NCI-H748 (cell line): ENCODE data around the gene IGFN1.

Experiments
- DNase-seq: peaks from one replicate; lab custom pipeline; 2025; ENCODE audit not compliant: unreplicated experiment; lab: John Stamatoyannopoulos, UW

Gene IGFN1

DNA sequence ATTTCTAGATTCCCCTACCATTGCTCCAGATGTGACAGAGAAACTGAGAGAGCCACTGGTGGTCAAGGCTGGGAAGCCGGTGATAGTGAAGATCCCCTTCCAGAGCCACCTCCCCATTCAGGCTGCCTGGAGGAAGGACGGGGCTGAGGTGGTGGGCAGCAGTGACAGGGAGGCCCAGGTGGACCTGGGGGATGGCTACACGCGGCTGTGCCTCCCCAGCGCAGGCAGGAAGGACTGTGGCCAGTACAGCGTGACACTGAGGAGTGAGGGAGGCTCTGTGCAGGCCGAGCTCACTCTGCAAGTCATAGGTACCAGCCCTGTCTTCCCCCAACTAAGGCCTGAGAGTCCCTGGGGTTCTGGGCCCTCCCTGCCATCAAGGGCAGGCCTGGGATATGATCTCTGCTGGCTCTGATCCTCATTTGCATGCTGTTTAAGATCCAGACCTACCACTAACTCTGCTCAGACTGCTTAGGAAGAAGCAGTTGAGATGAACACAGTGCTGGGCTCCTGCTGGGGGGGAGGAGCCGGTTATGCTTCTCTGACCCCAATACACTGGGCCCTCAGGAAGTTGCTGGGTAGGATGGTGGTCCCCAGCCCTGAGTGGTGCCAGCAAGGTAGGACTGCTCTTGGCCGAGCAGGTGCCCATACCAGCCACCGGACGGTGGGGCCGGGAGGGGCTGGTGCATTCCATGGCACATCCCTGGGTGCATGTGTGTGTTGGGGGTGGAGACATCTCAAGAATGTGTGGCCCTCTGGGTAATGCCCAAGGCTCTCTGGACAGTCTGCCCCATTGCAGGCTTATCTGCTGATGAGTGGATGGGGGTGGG, 25.1 kb downstream of the IGFN1 start:
- no peak for DNase-seq

GRCh38 chr1:201216395-201217085, 25.9 kb downstream of the IGFN1 start:
- no peak for DNase-seq

DNA sequence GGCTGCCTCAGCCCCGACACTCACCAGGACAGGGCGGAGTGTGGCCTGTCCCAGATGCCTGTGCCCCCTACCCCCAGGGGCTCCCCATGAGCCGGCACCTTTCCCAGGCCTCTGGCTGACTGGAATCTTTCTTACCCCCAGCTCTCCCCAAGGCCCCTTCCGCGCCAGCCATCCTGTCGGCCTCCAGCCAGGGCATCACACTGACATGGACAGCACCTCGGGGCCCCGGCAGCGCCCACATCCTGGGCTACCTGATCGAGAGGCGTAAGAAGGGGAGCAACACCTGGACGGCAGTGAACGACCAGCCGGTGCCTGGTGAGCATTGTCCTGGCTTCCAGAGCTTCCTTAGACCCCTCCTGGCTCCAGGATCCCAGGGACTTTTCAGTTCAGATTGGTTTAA, 26.5 kb downstream of the IGFN1 start:
- DNase-seq, result no peak

DNA sequence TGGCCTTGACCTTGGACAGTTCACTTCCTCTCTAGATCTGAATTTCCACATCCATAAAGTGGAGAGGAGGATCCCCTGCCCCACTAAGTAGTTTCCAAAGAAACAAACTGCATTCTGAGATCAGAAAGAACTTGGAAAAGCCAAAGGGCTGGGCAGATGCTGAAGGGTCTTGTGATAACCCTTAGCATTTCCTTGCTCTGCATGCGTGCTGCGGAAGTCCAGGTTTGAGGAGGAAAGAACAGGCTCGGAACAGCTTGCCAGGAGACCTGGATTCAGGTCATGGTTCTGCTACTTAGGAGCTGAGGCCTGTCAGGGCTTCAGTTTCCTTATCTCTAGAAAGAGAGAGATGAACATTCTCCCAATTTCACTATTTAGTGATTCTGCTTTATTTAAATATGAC, 27.2 kb downstream of the IGFN1 start:
- no peak for DNase-seq

- DNase-seq, result no peak
These were observed 27.8 kb downstream of the IGFN1 start for GRCh38 chr1:201218409-201218808.

DNA sequence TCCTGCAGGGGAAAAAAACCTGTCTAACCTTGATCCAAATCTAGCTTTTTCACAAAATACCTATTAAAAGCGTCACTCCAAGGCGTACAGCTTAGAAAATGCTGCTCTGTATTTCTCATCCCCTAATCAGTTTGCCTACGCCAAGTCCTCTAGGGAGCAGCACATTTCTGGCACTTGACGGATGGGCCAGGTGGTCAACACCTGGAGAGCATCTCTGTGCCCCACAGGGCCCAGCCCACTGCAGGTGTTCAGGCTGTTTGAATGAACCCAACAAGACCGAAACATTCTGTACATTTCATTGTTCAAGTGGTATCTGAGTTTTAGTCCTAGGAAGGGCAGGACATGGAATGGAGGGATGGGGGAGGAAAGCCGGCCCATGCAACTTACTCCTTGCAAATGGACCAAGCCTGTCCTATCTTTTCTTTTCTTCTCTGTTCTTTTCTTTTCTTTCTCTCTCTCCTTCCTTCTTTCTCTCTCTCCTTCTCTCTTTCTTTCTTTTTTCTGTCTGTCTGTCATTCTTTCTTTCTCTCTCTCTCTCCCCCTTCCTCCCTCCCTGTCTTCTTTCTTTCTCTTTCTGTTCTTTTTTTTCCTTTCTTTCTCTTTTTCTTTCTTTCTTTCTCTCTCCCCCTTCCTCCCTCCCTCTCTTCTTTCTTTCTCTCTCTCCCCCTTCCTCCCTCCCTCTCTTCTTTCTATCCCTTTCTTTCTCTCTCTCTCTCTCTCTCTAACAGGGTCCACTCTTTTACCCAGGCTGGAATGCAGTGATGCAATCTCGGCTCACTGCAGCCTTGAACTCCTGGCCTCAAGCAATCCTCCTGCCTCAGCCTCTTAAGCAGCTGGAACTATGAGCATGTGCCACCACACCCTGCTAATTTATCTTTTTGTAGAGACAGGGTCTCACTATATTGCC, 29.1 kb downstream of the IGFN1 start:
- peak; percentile 5 for DNase-seq

DNA sequence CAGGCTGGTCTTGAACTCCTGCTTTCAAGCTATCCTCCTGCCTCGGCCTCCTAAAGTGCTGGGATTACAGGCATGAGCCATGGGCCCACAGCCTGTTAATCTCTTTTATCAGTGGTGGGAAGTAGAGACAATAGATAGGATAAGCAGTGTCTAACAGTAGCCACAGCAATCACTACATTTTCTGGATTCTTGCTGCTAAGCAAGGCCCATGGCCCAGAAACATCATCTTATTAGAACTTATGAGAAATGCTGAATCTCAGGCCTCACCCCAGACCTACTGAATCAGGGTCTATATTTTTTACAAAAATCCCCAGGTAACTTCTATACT, 29.7 kb downstream of the IGFN1 start:
- DNase-seq, result no peak

DNA sequence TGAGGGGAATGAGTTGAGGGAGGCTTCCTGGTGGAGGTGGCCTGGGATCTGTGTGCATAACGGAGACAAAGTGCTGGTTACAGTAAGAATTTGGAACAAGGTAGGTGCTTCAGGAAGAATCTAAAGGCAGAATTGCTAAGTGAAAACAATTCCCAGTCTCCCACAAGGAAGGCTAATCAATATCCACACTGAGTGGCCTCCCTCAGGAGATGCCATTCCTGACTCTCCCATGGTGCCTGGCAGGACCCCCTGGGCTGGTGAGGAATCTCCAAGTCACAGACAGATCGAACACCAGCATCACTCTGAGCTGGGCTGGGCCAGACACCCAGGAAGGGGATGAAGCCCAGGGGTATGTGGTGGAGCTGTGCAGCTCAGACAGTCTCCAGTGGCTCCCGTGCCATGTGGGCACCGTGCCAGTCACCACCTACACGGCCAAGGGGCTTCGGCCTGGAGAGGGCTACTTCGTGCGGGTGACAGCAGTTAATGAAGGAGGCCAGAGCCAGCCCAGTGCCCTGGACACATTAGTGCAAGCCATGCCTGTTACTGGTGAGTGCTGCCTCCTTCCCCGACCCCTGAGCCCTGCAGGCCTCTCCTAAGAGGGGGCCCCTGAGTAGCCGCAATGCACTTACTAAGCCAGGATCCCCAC, 30.7 kb downstream of the IGFN1 start:
- no peak for DNase-seq

DNA sequence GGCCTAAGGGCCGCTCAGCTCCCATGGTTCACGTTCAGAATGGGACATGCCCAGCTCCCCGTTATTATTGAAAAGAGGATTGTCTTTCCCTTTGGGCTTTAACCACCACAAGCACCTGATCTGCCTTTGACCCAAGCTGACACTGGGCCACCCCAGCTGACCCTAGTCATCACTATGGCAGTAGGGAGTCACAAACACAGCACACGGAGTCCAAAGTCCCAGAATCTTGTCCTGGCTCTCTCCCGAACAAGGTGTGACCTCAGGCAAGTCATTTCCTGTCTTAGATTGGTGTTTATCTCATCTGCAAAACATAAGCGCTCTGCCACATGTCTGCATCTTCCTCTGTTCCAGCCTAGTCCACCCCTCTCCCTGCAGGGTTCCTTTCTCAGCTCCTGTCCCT, 31.5 kb downstream of the IGFN1 start:
- DNase-seq, result no peak

DNA sequence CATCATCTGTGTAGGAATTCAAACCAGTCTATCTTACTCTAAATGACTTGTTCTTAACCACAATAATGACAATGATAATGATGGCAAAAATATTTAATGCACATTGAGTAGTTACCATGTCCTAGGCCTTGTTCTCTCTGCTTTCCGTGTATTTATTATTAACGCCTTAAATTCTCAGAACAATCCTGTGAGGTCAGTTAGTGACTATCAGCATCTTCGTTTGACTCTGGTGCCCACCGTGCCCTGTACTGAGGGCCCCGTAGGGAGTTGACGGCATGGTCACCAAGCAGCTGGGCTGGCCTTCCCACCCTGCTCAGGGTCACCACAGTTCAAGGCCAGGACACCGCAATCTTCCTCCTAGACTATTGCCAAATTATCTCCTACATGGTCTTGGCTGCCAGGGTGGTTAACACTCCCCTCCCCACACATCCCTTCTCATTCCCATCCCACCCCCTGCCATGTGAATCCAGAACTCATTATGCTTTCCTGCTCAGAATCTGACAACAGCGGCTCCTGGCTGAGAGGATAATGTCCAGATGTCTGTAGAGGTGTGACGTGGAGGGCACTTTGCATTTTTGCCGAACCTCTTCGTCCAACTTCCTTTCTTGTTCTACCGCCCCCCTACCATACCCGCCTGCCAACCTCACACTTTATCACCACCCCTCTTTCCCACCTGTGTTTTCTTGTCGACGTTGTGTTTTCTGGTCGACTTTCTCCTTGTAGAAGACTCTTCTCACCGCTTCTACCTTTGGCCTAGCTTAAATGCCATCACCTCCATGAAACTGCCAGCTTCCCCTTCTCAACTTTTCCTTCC, 33.4 kb downstream of the IGFN1 start:
- no peak for DNase-seq

- DNase-seq, result no peak
These were observed 34.2 kb downstream of the IGFN1 start for GRCh38 chr1:201224666-201225370.

DNA sequence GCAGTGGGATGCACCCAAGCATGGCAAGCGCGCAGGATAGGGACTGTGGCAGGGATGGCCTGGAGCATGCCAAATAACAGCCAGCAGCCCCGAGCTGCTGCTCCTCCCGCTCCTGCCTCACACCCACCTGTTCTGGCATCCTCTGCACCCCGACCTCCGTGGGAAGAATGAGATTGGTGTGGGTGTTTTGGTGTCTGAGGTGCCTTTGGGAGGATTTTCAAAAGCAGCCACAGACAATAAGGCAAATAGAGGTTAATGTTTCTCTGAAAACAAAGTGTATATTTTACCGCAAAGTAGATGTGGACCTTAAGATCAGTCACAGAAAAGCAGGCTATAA, 35.5 kb downstream of the IGFN1 start:
- DNase-seq, result no peak

- no peak for DNase-seq
These were observed 36.4 kb downstream of the IGFN1 start for GRCh38 chr1:201226859-201227488.

DNA sequence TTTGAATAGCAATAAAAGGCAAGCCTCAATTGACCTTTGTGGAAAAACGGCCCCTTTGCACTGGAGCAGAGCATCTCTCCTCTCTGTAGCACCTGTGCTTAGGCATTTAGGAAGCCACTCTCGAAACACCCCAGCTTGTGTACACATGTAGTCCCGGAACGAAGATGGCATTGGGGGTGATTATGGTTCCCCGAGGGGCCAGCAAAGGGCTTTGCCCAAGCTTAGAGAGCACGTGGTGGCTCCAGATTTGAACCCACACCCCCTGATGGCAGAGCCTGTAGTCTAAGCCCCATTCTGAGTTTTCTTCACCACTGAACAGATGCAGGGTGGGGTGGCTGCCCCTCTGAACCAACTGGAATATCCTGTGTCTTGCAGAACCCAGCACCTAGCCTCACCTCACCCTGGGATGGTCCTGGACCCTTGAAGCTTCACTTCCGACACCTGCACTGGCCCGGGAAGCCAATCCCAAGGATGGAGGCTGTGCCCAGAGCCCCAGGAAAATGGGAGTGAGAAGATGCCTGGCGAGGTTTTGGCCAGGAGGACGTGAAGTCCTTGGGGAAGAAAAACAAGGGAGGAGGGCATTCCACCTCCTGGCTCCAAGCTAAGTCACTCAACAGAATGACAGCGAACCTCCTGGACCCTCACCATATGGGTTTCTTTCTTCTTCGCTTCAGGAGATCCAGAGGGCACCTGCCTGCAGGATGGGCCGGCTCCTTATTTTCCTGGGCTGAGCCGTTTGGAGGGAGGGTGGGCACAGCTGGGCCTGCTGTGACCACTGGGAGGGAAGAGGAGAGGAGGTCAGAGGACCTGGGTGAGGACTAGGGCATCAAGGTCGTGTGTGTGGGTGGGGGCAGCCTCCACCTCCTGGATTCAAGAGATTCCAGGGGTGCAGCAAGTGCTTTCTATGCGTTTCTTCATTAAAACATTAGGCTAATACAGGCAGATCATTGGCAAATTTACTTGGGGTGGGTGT, 37.7 kb downstream of the IGFN1 start:
- DNase-seq, result no peak

DNA sequence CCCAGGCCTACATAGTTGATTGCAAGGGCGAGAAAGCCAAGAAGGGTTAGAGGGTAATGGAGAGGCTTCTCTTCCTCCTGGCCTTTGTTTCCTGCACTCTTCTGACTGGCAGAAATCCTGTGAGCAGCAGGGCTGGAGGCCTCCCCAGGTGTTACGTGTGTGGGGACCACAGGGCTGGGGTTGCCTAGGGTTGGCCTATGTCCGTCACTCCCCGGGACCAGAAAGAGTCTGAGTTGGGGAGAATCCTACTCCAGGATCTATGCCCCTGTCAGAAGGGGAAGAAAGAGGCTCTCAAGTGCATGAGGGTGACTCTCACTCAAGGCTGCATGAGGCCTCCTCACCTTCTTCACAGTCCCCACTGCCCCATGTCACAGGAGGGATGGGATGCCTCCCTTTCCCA, 38.5 kb downstream of the IGFN1 start:
- no peak for DNase-seq

DNA sequence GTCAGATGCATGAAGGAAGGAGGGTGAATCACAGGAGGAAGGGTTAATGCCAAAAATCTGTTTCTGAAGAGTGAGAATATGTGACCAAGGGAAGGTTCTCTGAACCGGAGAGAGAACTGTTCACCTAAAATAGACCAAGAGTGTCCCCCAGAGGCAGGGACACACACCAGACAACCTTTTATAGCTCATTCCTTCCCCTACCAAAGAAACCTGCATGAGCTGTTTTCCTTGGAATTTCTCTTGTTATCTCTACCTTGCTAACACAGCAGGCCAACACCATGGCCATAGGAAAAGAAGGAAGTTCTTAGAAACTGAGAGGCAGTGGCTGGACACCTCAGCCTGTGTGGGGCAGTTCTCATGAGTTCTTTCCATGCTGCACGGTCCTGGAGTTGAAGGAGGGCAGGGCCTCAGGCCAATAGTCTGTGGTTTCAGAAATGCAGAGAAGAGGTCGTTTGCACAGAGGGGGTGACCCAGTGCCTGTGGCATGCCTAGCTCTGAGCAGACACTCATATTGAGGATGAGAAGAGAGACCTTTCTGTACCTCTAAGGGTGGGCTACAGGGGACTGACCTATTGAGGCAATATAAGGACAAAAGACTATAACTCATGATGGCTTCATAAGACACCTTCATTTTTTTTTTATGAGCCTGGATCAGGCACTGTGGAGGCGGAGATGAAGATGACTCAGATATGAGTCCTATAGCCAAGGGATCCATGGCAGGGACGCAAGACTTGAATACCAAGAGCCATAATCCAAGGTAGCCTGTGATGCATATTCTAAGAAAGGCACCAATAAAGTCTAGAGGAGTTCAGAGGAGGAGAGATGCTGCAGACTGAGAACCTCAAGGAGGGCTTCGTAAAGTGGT, 39.4 kb downstream of the IGFN1 start:
- no peak for DNase-seq

DNA sequence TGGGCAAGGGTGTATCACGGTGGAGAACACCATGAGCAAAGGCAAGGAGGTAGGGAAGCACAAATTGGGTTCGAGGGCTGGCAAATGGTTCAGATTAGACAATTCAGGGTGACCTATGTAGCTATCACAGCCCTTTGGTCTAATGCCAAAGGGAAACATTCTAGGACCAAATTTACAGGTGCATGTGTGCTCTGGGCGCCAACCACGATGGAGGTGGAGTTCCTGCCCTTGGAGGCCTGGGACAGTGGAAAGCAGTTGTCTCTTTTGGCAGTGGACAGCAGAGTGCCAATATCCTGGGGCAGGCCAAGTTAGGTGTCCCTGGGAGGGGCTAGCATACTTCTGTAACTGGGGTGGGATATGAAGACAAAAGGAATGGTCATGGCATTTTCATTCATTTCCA, 40.1 kb downstream of the IGFN1 start:
- DNase-seq, result no peak
